A549 (cell line): Measurements from ENCODE around the gene SUSD3.

ENCODE experiments used
- CTCF ChIP-seq: fragments of >200 bp; sonication (Bioruptor Twin); formaldehyde crosslinking; IDR thresholded peaks from 3 replicates; pipeline ENCODE4 v1.5.1; 2016
- EHMT2 ChIP-seq: fragments of 200-600 bp; sonication (generic); IDR thresholded peaks from 2 replicates; pipeline ENCODE4 v1.6.1; 2016; ENCODE audit warnings: antibody characterized with exemption, low read depth, mild to moderate bottlenecking, moderate library complexity
- SMC3 ChIP-seq: fragments of >200 bp; sonication (Bioruptor Twin); formaldehyde crosslinking; IDR thresholded peaks from 3 replicates; pipeline ENCODE4 v1.6.1; 2018; ENCODE audit warnings: inconsistent platforms
- TF ChIP-seq, protein P1 (sequence below): fragments of 150-350 bp; IDR thresholded peaks from 2 replicates; pipeline ENCODE4 v1.6.1; 2014; ENCODE audit warnings: low read depth, mild to moderate bottlenecking, low read length

- TF ChIP-seq, protein P1, sequence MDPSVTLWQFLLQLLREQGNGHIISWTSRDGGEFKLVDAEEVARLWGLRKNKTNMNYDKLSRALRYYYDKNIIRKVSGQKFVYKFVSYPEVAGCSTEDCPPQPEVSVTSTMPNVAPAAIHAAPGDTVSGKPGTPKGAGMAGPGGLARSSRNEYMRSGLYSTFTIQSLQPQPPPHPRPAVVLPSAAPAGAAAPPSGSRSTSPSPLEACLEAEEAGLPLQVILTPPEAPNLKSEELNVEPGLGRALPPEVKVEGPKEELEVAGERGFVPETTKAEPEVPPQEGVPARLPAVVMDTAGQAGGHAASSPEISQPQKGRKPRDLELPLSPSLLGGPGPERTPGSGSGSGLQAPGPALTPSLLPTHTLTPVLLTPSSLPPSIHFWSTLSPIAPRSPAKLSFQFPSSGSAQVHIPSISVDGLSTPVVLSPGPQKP: no peak
- no peak for TF ChIP-seq CTCF
- no peak for TF ChIP-seq EHMT2
- no peak for TF ChIP-seq SMC3
Measured at GRCh38 chr9:93112116-93112863, 53.8 kb downstream of the SUSD3 start.
